ENCODE data around the gene WDR59.

- TF ChIP-seq CTCF (IDR thresholded peaks at IDR 0.05): no peak
- no peak for TF ChIP-seq EZH2 (IDR thresholded peaks at IDR 0.05; ENCODE audit: borderline replicate concordance, insufficient read depth, low read depth, low read length, poor library complexity, severe bottlenecking)
Observed at GRCh38 chr16:74926805-74927204, 58.1 kb downstream of the WDR59 start.
